ENCODE results near the gene GJD3. TPM values are rescaled to one million over a fixed set of nuclear protein-coding genes. Genes with fewer than 3 reads are reported as not detected.

GJD3 gene
- total and polyA plus RNA-seq, 2 experiments from 2014 or later = 1.4 TPM; not detected in 1

- H3K4me3 ChIP-seq = no peak overlapping the region
- no peaks in the 10 kb centered on the region for H3K36me3 ChIP-seq (ENCODE audit: insufficient read depth)
- Mint-ChIP-seq H3K36me3 (ENCODE audit: low read depth) (no peaks in the 10 kb centered on the region), H3K9me3 (no peaks in the 10 kb centered on the region), H3K4me1 (peaks cover 64% of the 10 kb centered on the region), H3K27ac (no peak overlapping the region), H3K27me3 (ENCODE audit: insufficient read depth, low read depth, poor library complexity) (peaks cover 16% of the 10 kb centered on the region), H3K4me3 (no peak overlapping the region)
- H3K4me1 ChIP-seq (ENCODE audit: insufficient read depth) = peaks cover 6% of the 10 kb centered on the region; the same call in 1 of the 2 replicates
- peaks cover 30% of the 10 kb centered on the region; the same call in 1 of the 2 replicates for H4K20me1 ChIP-seq (replicated peaks; ENCODE audit: insufficient read depth)
- TF ChIP-seq REST (IDR thresholded peaks at IDR 0.05; ENCODE audit: unreplicated experiment) (no peak), CREB1 (CRISPR knock-in tag; IDR thresholded peaks at IDR 0.05; ENCODE audit: low read depth) (no peak), NANOG (IDR thresholded peaks at IDR 0.05; ENCODE audit: borderline replicate concordance) (no peak), ZNF114 (CRISPR knock-in tag; IDR thresholded peaks at IDR 0.05) (no peak), STAT1 (IDR thresholded peaks at IDR 0.05; ENCODE audit: unreplicated experiment) (no peak), POLR2AphosphoS5 (IDR thresholded peaks at IDR 0.05; ENCODE audit: low read depth) (no peak), ZNF462 (CRISPR knock-in tag; IDR thresholded peaks at IDR 0.05) (no peak), EZH2 (IDR thresholded peaks at IDR 0.05; ENCODE audit: low read depth, unreplicated experiment) (no peak), ZNF331 (CRISPR knock-in tag; IDR thresholded peaks at IDR 0.05; ENCODE audit: low read depth) (no peak), ETS1 (IDR thresholded peaks at IDR 0.05) (no peak), CTCF (conservative IDR thresholded peaks at IDR 0.05; ENCODE audit: low read depth in 2 of 2) (no peak)
- H3K27ac ChIP-seq (ENCODE audit: low read depth) = no peak overlapping the region
- H3K9me2 ChIP-seq (ENCODE audit: insufficient read depth) = no peaks in the 10 kb centered on the region
- no peak overlapping the region for H3K4me2 ChIP-seq
- peaks cover 25% of the 10 kb centered on the region for H3K79me2 ChIP-seq (replicated peaks; ENCODE audit: insufficient read depth)
- no peak for ATAC-seq
- DNase-seq (ENCODE audit: low spot score) = no peak
- H3F3A ChIP-seq (replicated peaks; ENCODE audit: low read depth) = no peaks in the 10 kb centered on the region
- H3K27me3 ChIP-seq (ENCODE audit: insufficient read depth) = no peaks in the 10 kb centered on the region
- no peak overlapping the region for H2AFZ ChIP-seq
Measured at GRCh38 chr17:40325156-40326013, 39.2 kb downstream of the GJD3 start.

All from GM23338 (cell line).